GM21526 (cell line): Measurements from ENCODE around the gene C2CD4C.
"Not testable (repeated sequence)": the region's sequence is repeated elsewhere in the genome, so short reads cannot be mapped to it uniquely, and the experiment has no call there.

Experiments
- ATAC-seq: cut with Tn5 transposase; IDR thresholded peaks from one replicate; pipeline ENCODE4 v1.9.1; 2021; ENCODE audit warnings: moderate library complexity; ENCODE audit not compliant: unreplicated experiment, low FRiP score

Gene C2CD4C

DNA sequence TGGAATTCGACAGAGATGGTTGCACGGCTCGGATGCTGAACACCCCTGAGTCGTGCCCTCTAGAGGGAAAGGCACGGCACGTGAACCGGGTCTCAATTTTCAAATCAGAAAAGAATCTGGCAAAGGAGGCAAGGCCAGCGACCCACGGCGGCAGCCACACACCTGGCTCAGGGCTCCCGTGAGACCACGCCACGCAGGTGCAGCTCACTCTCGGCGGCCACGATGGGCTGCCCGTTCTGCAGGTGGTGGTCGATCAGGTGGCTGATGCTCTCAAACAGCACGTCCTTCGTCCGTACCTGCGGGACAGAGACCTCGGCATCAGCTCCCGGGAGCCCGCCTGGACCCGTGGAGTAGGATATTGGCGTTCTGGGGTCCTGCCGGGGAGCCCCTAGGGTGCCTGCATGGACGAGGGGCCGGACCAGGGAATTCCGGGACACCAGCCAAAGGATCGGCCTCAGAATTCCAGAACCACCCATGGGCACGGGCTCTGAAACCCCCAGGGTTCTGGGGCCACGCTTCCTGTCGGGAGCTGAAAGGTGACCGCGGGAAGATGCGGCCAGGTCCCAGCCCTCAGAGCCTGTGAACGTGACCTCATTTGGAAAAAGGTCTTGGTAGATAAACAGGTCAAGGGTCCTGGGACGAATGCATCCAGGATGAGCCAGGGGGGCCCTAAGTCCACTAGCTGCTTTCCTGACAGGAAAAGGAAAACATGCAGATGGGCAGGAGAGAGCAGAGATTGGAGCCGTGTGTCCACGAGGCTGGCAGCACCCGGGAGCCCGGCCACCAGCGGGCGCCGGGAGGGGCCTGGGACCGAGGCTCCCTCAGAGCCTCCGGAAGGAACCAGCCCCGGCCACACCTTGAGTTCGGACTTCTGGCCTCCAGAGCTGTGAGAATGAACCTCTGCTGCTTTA lies 10.1 kb upstream of the C2CD4C start:
- no peak for ATAC-seq

DNA sequence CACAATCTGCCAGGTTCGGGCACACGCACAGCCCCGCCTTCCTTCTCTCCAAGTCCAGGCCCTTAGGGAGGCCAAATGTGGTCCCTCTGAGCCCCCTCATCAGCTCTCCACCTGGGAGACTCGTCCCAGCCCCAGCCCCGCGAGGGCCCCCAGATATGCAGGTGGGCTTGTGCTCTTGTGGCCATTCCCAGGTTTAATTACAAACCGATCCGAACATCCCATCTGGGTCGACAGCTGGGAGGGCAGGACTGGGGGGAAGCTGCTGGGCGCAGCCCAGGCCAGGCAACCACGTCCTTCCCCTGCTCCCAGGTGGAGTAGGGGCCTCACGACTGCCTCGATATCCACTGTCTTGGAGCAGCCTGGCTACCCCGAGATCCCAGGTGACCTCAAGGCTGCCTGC lies 7.5 kb upstream of the C2CD4C start:
- ATAC-seq: no peak

DNA sequence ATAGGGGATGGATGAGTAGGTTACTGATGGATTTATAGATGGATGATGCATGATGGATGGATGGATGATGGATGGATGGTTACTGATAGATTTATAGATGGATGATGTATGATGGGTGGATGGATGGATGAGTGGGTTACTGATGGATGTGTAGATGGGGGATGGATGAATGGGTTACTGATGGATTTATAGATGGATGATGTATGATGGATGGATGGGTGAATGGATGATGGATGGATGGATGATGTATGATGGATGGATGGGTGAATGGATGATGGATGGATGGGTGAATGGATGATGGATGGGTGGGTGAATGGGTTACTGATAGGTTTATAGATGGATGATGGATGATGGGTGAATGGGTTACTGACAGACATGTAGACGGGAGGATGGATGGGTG lies 6.3 kb upstream of the C2CD4C start:
- ATAC-seq: no peak

GRCh38 chr19:413756-414420 lies 4.9 kb upstream of the C2CD4C start:
- ATAC-seq: no peak

DNA sequence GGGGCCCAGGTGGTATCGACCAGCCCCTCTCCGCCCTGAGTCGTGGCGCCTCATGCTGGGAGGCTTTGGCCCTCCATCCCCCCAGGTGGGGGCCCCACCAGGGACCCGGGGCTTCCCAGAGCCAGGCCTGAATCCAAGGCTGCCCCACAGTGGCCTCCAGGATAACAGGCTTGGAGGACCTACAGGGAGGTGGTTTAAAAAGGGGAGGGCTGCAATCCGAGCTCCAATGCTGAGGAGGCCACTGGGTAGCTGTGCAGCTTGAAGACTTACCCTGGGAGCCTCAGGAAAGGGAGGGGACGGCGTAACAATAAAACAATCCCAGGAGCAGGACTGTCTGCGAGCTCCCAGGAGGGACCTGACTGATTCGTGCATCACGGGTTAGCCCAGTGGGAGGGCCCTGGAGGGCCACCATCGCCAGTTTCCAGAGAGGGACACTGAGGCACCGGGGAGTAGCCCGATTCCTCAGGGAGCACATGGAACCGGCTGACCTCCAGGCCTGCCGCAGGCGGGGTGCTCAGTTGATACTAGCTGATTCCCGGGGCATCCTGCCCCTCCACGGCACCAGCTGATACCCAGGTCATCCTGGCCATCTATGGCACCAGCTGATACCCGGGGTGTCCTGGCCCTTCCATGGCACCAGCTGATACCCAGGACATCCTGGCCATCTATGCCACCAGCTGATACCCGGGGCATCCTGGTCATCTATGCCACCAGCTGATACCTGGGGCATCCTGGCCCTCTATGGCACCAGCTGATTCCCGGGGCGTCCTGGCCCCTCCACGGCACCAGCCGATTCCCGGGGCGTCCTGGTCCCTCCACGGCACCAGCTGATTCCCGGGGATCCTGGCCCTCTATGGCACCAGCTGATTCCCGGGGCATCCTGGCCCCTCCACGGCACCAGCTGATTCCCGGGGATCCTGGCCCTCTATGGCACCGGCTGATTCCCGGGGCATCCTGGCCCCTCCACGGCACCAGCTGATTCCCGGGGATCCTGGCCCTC lies 3.7 kb upstream of the C2CD4C start:
- no peak for ATAC-seq

GRCh38 chr19:411723-412355 lies 2.9 kb upstream of the C2CD4C start:
- no peak for ATAC-seq

GRCh38 chr19:411121-411722 lies 2.3 kb upstream of the C2CD4C start:
- ATAC-seq: not testable (repeated sequence)

DNA sequence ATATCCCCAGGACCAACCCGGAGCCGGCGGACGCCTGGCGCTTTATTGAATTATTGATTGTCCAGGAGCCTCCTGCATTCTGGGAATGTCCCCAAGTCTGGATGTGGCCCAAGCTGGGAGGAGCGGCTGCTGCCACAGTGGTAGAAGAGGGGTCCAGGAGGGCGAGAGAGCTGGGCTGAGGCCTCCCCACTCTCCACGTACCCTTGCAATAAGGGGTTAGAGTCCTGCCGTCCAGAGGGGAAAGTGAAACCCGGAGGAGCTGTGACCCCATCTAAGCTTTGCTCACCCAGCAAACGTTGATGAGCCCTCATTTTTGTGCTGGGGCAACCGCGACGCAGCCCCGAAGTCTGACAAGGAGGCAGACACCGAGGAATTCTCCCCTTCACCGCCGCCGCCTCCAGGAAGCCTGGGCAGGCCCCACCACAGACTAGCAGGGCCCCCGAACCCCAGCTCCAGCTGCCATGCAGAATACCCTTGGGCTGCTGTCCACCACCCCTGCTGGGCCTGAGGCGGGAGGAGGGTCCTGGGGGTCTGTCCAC lies 1.4 kb upstream of the C2CD4C start:
- ATAC-seq: no peak

DNA sequence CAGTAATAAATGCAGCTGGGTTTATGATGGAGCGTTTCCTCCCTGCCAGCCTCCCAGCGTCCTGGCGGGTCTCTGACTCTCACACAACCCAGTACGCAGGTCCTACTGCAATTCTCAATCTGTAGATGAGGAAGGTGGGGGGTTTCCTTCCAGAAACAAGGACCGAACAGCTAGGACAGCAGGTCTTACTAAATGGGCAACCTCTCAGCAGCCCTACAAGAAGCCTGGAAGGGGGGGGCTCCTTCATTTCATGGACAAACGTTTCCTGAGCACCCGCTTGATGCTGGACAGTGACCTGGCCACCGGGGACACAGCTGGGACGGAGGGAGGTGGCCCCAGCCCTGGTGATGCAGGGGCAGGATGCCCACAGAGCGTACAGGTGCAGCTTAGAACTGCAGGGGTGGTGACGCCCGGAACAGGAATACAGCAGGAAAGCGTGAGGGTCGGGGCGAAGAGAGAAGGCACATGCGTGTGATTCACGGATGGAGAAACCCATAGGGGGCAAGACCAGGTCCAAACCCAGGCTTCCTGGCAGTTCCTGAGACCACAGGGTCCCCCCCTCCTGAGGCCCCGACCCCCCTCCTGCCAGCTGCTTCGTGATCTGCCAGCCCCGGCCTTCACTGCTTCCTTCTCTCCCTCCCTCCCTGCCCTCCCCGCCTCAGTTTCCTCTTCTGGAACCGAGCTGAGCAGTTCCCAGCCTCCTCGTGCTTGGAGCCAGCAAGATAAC lies 732 bp upstream of the C2CD4C start:
- no peak for ATAC-seq

DNA sequence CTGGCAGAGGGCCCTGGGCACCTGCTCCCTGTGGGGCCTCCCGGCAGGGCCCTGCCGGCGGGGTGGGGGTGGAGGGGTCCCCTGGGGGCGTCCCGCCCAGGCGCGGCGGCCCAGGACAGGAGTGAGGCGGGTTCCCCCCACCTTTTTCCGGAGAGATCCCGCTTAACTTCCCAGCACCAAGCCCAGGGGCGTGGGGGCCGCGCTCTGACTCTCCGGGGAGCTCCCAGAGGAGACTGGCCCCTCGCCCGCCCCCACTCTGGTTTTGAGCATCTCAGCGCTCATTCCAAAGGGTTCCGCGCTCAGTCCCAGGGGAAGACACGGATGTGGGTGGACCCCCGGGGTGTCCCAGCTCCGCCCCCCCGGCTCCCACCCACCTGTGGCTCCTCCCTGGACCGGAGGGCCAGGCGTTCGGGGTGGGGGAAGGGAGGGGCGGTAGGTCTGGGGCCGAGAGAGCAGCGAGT lies 476 bp downstream of the C2CD4C start:
- ATAC-seq: no peak

DNA sequence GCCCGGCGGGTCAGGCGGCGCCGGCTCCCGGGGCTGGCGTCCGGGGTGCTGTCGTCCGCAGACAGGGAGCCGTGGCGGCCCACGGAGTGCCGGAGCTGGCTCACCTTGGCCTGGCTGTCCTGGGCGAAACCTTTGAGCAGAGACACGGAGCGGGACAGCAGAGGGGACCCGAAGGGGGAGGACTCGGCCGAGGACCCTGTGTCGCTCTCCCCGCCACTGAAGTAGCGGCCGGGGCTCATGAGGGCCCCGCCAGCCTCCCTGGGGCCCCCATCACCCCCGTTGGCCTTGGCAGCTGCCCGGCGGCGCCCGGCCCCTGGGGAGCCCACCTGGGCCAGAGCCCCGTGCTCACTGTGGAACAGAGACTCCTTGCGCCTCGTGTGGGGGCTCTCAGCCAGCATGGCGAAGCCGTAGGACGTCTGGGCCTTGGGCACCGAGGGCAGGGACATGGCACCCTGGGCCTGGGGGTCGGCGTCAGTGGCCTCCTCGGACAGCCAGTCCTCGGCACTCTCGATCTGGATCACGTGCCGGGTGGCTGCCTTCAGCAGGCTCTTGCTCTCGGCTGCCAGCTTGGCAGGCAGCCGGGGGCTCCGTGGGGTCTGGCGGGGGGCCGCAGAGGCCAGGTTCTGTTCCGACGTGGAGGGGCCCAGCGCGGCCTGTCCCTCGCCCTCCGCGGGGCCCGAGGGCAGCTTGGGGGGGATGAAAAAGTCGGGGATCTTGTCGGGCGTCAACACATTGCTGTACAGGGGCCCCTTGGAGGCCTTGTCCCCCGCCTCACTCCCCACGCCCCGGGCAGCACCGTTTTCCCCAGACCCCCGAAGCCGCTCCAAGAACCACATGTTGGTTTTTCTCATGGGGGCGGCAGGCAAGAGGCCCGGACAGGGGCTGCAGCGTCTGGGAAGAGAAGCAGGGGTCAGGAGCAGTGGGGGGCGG lies 1.2 kb downstream of the C2CD4C start:
- no peak for ATAC-seq

GRCh38 chr19:406971-407510 lies 1.9 kb downstream of the C2CD4C start:
- no peak for ATAC-seq

DNA sequence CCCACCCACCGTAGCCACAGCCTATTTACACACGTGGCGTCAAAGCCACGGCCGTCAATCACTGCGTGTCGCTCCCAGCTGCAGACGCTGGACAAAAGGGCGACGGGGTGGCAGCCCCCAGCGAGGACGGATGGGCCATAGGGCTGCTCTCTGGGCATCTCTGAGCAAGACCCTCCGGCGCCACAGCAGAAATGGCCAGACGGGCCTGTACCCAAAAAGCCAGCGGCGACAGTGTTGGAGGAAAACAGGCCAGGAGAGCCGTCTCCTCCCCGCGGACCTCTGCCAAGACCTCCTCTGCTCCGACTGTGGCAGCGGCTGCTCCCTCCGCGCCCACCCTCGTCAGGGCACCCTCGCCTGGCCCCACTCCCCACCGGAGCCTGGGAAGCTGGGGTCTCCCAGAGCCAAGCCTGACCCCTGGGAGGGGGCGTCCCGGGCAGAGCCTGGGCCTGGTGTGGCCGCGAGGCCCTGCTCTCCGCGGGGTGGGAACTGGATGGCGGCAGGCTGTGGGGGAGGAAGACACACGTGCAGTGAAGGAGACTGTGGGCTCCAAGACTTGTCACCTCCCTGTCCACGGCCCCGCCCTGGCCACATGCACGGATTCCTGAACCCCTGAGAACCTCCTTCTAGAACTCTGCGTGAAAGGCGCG lies 2.7 kb downstream of the C2CD4C start:
- ATAC-seq: no peak

- no peak for ATAC-seq
These were observed 3.6 kb downstream of the C2CD4C start for GRCh38 chr19:405121-405965.

DNA sequence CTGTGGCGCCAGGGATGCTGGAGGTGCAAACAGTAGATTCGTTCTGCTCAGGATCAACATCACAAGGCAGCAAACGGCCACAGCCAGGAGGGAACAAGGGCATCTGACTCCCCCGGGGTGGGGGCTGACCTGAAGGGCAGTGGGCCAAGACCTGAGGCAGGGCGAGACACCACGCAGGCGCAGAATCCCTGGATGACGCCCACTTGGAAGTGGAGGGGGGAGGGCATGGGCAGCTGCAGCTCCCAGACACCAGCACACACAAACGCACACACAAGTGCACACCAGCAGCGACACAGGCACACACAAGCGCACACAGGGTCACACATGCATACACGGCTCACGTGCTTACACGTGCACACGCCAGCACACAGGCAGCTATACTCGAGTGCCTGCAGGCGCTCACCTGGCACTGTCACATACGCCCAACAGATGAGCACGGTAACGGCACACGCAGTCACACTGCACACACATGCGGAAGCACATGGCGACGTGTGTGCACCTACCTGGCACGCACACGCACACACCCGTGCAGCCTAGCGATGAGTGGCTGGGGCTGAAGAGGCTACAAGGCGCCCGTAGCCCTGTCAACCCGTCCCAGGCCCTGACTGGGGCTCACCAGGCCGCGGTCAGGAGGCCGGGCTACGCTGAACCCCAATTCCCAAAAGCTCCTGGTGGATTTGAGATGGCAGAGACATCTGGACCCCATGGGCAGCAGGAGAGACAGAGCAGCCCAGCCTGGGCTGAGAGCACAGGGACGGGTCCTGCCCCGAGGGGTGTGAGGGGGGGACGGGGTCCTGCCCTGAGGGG lies 5.5 kb downstream of the C2CD4C start:
- ATAC-seq: no peak
